Nucleus accumbens (tissue), 56 donors: ENCODE data around the gene TMEM256.

ENCODE experiments used
- DNase-seq, 56 donors: peaks; one replicate each; lab custom pipeline; 2025; lab: John Stamatoyannopoulos, UW

TMEM256 gene

GRCh38 chr17:7357381-7357780 lies 46.5 kb downstream of the TMEM256 start:
- no peak for DNase-seq

DNA sequence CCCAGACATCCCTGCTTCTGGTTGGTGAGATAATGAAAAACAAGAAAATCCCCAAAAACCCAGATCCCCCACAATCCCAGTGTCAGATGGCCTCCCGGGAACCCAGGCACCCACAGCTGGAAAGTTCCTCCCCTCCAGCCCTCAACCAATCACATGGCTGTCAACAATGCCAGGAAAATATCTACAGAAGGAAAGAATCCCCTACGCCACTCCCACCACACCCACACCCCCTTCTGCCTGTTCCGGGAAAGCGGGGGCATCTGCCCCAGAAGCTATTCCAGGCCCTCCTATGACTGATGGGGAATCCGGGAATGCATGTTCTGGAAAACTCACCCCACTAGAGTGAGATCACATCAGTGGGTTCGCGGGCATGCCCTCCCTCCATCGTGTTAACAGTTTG lies 47.1 kb downstream of the TMEM256 start:
- DNase-seq: peak in 7 of 56 donors; percentile 21 to 42 (median 30)

DNA sequence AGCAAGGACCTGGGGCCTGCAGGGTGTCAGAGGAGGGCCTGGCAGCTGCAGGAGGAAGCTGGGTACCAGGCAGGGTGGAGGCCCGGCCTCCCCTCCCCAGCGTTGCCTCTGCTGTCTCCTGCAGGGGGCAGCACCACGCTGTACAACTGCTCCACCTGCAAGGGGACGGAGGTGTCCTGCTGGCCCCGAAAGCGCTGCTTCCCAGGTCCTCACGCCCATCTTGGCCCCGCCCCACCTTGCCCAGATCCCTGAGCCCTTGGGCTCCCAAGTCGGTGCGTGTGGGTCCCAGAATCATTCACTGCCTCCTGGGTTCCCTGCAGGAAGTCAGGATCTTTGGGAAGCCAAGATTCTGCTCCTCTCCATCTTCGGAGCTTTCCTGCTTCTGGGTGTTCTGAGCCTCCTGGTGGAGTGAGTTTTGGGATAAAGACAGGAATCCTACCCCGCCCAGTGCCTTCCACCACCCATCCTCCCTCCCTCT lies 47.8 kb downstream of the TMEM256 start:
- DNase-seq: peak in 45 of 56 donors; percentile 14 to 79 (median 48)

GRCh38 chr17:7355573-7355972 lies 48.3 kb downstream of the TMEM256 start:
- DNase-seq: no peak

- DNase-seq: peak in 46 of 56 donors; percentile 22 to 88 (median 62)
Measured at GRCh38 chr17:7355053-7355452, 48.8 kb downstream of the TMEM256 start, which contains the start of gene TMEM95. TMEM95 (plus strand) TSS chr17:7355156; CDS start chr17:7355205, 49 bp downstream.

DNA sequence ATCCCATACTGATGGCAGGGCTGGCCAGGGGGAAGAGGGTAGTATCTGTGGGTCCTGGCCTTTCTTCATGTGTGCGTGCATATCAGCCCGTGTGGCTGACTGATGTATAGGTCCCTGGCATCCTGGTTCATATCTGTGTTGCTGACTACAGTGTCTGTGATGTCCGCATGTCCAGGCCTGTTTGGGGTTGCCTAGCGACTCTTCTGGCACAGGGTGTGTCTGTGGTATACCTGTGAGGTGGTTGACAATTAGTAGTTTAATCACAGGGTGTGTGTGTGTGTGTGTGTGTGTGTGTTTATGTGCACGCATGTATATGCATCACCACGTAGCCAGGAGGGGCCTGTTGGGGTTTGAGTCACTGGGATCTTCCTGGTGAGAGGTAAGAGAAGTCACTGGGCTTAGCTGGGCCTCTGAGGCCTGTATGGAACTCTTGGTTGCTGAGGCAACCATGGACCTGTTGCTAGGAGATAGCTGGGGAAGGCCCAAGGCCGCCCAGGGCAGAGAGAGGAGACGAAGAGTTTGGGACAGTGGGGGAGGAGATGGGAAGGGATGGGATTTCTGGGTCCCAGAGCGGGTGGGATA lies 49.5 kb downstream of the TMEM256 start:
- peak in 11 of 56 donors; percentile 10 to 67 (median 36) for DNase-seq
